ENCODE measurements around the gene KCNIP3. TPM values are rescaled to one million over a fixed set of nuclear protein-coding genes. Genes with fewer than 3 reads are reported as not detected.

The KCNIP3 gene
- total RNA-seq, 1 experiment from 2014 or later = 19.1 TPM

DNA sequence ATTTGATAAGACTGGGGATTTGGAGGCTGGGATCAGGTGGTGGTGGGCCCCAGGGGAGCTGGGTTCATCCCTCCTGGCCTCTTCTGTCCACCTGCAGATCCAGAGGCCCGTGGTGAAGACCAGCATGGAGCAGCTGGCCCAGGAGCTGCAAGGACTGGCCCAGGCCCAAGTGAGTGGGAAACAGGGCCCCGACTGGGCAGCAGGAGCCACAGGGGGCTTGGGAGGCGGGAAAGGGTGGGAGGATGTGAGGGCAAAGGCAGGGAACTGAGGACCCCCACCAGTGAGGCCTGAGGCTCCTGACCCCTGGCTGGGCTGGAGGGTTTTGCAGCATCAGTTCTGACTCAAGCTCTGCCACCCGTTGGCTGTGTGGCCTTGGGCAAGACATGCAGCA, 11.6 kb upstream of the KCNIP3 start:
- no peaks in the 10 kb centered on the region for H3K27me3 ChIP-seq (ENCODE audit: low read length)
- H3K79me2 ChIP-seq (ENCODE audit: low read length) = no peaks in the 10 kb centered on the region
- ChIA-PET POLR2A (ENCODE audit: unreplicated experiment) (no interaction called here), CTCF (no interaction called here)
- H3K9ac ChIP-seq (ENCODE audit: low read length) = no peak overlapping the region
- no peaks in the 10 kb centered on the region for H4K20me1 ChIP-seq (ENCODE audit: low read length)
- H2AFZ ChIP-seq (ENCODE audit: low read length) = no peak overlapping the region
- TF ChIP-seq EZH2 (IDR thresholded peaks at IDR 0.05; ENCODE audit: low read length, unreplicated experiment) (no peak), EZH2phosphoT487 (IDR thresholded peaks at IDR 0.05; ENCODE audit: borderline replicate concordance, low read length) (no peak)
- TF ChIP-seq, protein P1, sequence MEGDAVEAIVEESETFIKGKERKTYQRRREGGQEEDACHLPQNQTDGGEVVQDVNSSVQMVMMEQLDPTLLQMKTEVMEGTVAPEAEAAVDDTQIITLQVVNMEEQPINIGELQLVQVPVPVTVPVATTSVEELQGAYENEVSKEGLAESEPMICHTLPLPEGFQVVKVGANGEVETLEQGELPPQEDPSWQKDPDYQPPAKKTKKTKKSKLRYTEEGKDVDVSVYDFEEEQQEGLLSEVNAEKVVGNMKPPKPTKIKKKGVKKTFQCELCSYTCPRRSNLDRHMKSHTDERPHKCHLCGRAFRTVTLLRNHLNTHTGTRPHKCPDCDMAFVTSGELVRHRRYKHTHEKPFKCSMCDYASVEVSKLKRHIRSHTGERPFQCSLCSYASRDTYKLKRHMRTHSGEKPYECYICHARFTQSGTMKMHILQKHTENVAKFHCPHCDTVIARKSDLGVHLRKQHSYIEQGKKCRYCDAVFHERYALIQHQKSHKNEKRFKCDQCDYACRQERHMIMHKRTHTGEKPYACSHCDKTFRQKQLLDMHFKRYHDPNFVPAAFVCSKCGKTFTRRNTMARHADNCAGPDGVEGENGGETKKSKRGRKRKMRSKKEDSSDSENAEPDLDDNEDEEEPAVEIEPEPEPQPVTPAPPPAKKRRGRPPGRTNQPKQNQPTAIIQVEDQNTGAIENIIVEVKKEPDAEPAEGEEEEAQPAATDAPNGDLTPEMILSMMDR (conservative IDR thresholded peaks at IDR 0.05; ENCODE audit: low read depth, low read length) = no peak
- no peaks in the 10 kb centered on the region for H3K4me1 ChIP-seq (ENCODE audit: insufficient read depth, low read length)
- BruUV-seq (replicated peaks) = no TSS peak
- peaks cover 41% of the 10 kb centered on the region for H3K36me3 ChIP-seq (ENCODE audit: low read depth, low read length)
- intact Hi-C loops (cut with micrococcal nuclease) = no loop called here
- no peak overlapping the region for H3K27ac ChIP-seq (ENCODE audit: low read length)
- no peaks in the 10 kb centered on the region for H3F3A ChIP-seq (ENCODE audit: low read length, unreplicated experiment)
- no peaks in the 10 kb centered on the region for H3K9me3 ChIP-seq (ENCODE audit: low read length)
- H3K9me2 ChIP-seq (replicated peaks; ENCODE audit: low read length) = no peaks in the 10 kb centered on the region
- ATAC-seq = no peak
- no peak overlapping the region for H3K4me2 ChIP-seq (ENCODE audit: low read length)
- DNase-seq = no peak
- H3K4me3 ChIP-seq (ENCODE audit: low read length) = no peak overlapping the region

DNA sequence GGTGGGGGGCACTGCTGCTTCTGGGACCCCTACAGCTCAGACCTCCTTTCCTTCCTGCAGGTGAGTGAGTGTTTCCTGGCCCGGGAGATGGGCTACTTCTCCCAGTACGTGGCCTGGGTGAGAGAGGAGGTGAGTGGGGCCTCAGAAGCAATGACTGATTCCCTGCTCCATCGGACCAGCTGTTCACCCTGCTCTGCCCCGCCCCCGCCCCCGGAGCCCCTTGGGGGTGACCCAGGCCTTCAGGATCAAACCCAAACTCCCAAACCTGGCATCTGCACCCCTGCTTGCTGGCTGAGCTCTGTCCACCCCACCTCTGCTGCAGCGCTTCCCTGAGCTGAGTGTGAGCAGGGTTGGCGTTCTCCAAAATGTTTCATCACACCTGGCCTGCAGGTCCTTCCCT, 9.8 kb upstream of the KCNIP3 start:
- H2AFZ ChIP-seq (ENCODE audit: low read length) = no peak overlapping the region
- TF ChIP-seq, protein P1 (conservative IDR thresholded peaks at IDR 0.05; ENCODE audit: low read depth, low read length) = no peak
- peaks cover 41% of the 10 kb centered on the region for H3K36me3 ChIP-seq (ENCODE audit: low read depth, low read length)
- H3K27ac ChIP-seq (ENCODE audit: low read length) = no peak overlapping the region
- no peaks in the 10 kb centered on the region for H3K9me2 ChIP-seq (replicated peaks; ENCODE audit: low read length)
- CTCF ChIA-PET = interaction anchor here (0.7 kb wide), 1 partner anchor 71 kb away, joined by 13 read pairs; no protein-coding TSS in a partner anchor
- peaks cover 5% of the 10 kb centered on the region for H3K4me1 ChIP-seq (ENCODE audit: insufficient read depth, low read length)
- intact Hi-C loops (cut with micrococcal nuclease) = no loop called here
- H3K27me3 ChIP-seq (ENCODE audit: low read length) = no peaks in the 10 kb centered on the region
- H3K4me3 ChIP-seq (ENCODE audit: low read length) = no peak overlapping the region
- peaks cover 4% of the 10 kb centered on the region for H3F3A ChIP-seq (ENCODE audit: low read length, unreplicated experiment)
- ATAC-seq = no peak
- no peaks in the 10 kb centered on the region for H3K79me2 ChIP-seq (ENCODE audit: low read length)
- no peaks in the 10 kb centered on the region for H3K9me3 ChIP-seq (ENCODE audit: low read length)
- H3K9ac ChIP-seq (ENCODE audit: low read length) = no peak overlapping the region
- H3K4me2 ChIP-seq (ENCODE audit: low read length) = no peak overlapping the region
- no TSS peak for BruUV-seq (replicated peaks)
- DNase-seq = no peak
- no peaks in the 10 kb centered on the region for H4K20me1 ChIP-seq (ENCODE audit: low read length)
- POLR2A ChIA-PET (ENCODE audit: unreplicated experiment) = no interaction called here

DNA sequence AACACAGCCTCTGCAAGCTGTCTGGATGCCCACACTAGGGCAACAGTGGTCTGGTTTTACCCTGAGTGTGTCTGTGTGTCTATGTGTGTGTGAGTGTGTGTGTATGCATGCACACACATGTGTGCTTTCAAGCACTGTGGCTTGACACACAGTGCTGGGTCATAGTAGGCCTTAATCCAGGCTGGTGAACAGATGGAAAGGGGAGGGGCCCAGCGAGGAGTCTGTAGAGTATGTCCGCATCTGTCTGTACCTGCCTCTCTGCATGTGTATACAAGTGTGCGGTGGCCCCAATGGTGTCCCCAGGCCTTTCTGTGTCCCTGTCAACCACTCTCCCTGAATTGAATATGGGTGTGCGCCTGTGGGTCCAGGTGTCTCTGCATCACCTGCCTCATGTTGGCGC, 9.3 kb upstream of the KCNIP3 start:
- H2AFZ ChIP-seq (ENCODE audit: low read length) = no peak overlapping the region
- H3K79me2 ChIP-seq (ENCODE audit: low read length) = no peaks in the 10 kb centered on the region
- no peak overlapping the region for H3K9ac ChIP-seq (ENCODE audit: low read length)
- TF ChIP-seq, protein P1 (conservative IDR thresholded peaks at IDR 0.05; ENCODE audit: low read depth, low read length) = no peak
- TF ChIP-seq EZH2 (IDR thresholded peaks at IDR 0.05; ENCODE audit: low read length, unreplicated experiment) = no peak
- no peak for TF ChIP-seq EZH2phosphoT487 (IDR thresholded peaks at IDR 0.05; ENCODE audit: borderline replicate concordance, low read length)
- POLR2A ChIA-PET (ENCODE audit: unreplicated experiment) = no interaction called here
- BruUV-seq (replicated peaks) = no TSS peak
- no peak overlapping the region for H3K4me3 ChIP-seq (ENCODE audit: low read length)
- peaks cover 10% of the 10 kb centered on the region for H3K4me1 ChIP-seq (ENCODE audit: insufficient read depth, low read length)
- peaks cover 37% of the 10 kb centered on the region for H3K36me3 ChIP-seq (ENCODE audit: low read depth, low read length)
- CTCF ChIA-PET = no interaction called here
- ATAC-seq (no peak), DNase-seq (no peak)
- no peaks in the 10 kb centered on the region for H3K27me3 ChIP-seq (ENCODE audit: low read length)
- no peak overlapping the region for H3K4me2 ChIP-seq (ENCODE audit: low read length)
- H3K9me3 ChIP-seq (ENCODE audit: low read length) = no peaks in the 10 kb centered on the region
- no peaks in the 10 kb centered on the region for H3K9me2 ChIP-seq (replicated peaks; ENCODE audit: low read length)
- no peak overlapping the region for H3K27ac ChIP-seq (ENCODE audit: low read length)
- intact Hi-C loops (cut with micrococcal nuclease) = no loop called here
- no peaks in the 10 kb centered on the region for H4K20me1 ChIP-seq (ENCODE audit: low read length)
- H3F3A ChIP-seq (ENCODE audit: low read length, unreplicated experiment) = peaks cover 4% of the 10 kb centered on the region
